SK-N-SH (cell line): ENCODE data around the gene BIRC7. TPM values are rescaled to one million over a fixed set of nuclear protein-coding genes. Genes with fewer than 3 reads are reported as not detected.

ENCODE experiments used
- CTCF ChIA-PET: fragments of 300-600, 350-600 bp; formaldehyde crosslinking; extraction: SDS; loops from one replicate; lab custom pipeline; 2021; lab: Yijun Ruan, JAX
- POLR2A ChIA-PET: fragments of 350-600 bp; sonication (Branson Sonifier 250); formaldehyde crosslinking; extraction: SDS; loops from one replicate; lab custom pipeline; 2020; ENCODE audit warnings: antibody characterized with exemption, inconsistent platforms; lab: Yijun Ruan, JAX
- DNase-seq: peaks from one replicate; pipeline ENCODE4 v3.0.0; 2012
- H2AFZ ChIP-seq: fragments of 200-600 bp; sonication (generic); 2 replicates; pipeline ENCODE4 v1.8.1; 2016; ENCODE audit warnings: antibody characterized with exemption, mild to moderate bottlenecking, low read depth
- H3F3A ChIP-seq: fragments of 200-600 bp; sonication (generic); replicated peaks from 2 replicates; pipeline ENCODE3; 2016; ENCODE audit warnings: antibody characterized with exemption, mild to moderate bottlenecking; ENCODE audit not compliant: insufficient read depth
- H3K27ac ChIP-seq, 2 experiments: fragments of 200-500 bp in 1 of 2; fragments of 200-600 bp in 1 of 2; sonication (Bioruptor generic) in 1 of 2; sonication (generic), shearing (Covaris generic) in 1 of 2; 2 replicates each; pipeline versions ENCODE4 v1.5.1 to v1.6.1; 2014 to 2016; ENCODE audit warnings: low read depth in 2 of 2, inconsistent platforms in 1 of 2, low read length in 1 of 2, mild to moderate bottlenecking in 1 of 2, mixed read lengths in 1 of 2
- H3K27me3 ChIP-seq: fragments of 200-600 bp; sonication (generic), shearing (Covaris generic); 2 replicates; pipeline ENCODE4 v1.6.1; 2016; ENCODE audit warnings: mixed run types; ENCODE audit not compliant: insufficient read depth
- H3K36me3 ChIP-seq, 2 experiments: fragments of 200-500 bp in 1 of 2; fragments of 200-600 bp in 1 of 2; sonication (Bioruptor generic) in 1 of 2; sonication (generic) in 1 of 2; replicated peaks in 1 of 2; 2 replicates each; pipeline versions ENCODE3 to v1.5.1; 2014 to 2016; ENCODE audit warnings: low read length in 1 of 2, mild to moderate bottlenecking in 1 of 2; ENCODE audit not compliant: insufficient read depth in 2 of 2, control insufficient read depth in 1 of 2
- H3K4me1 ChIP-seq, 2 experiments: fragments of 200-500 bp in 1 of 2; fragments of 200-600 bp in 1 of 2; sonication (Bioruptor generic) in 1 of 2; sonication (generic), shearing (Covaris generic) in 1 of 2; 2 replicates each; pipeline versions ENCODE4 v1.5.1 to v1.6.1; 2014 to 2016; ENCODE audit warnings: low read depth in 1 of 2, low read length in 1 of 2, mixed run types in 1 of 2; ENCODE audit not compliant: insufficient read depth in 2 of 2, control insufficient read depth in 1 of 2
- H3K4me2 ChIP-seq: fragments of 200-600 bp; sonication (generic), shearing (Covaris generic); 2 replicates; pipeline ENCODE4 v1.6.1; 2017; ENCODE audit warnings: mixed run types
- H3K4me3 ChIP-seq, 2 experiments: fragments of 200-500 bp in 1 of 2; fragments of 200-600 bp in 1 of 2; sonication (Bioruptor generic) in 1 of 2; sonication (generic), shearing (Covaris generic) in 1 of 2; 2 replicates each; pipeline versions ENCODE4 v1.5.1 to v1.8.1; 2014 to 2016; ENCODE audit warnings: low read depth in 2 of 2, inconsistent platforms in 1 of 2, low read length in 1 of 2, mild to moderate bottlenecking in 1 of 2, mixed read lengths in 1 of 2, moderate library complexity in 1 of 2
- H3K79me2 ChIP-seq: fragments of 200-600 bp; sonication (generic); 2 replicates; pipeline ENCODE4 v1.8.1; 2017; ENCODE audit warnings: mild to moderate bottlenecking; ENCODE audit not compliant: insufficient read depth
- H3K9ac ChIP-seq: fragments of 200-600 bp; sonication (generic); 2 replicates; pipeline ENCODE4 v1.6.1; 2017; ENCODE audit warnings: mixed run types
- H3K9me2 ChIP-seq: fragments of 200-600 bp; sonication (generic); 2 replicates; pipeline ENCODE4 v1.6.1; 2017; ENCODE audit warnings: mixed run types
- H3K9me3 ChIP-seq: fragments of 200-600 bp; sonication (generic); 2 replicates; pipeline ENCODE4 v1.6.1; 2017; ENCODE audit warnings: mixed run types, mild to moderate bottlenecking, moderate library complexity
- H4K20me1 ChIP-seq: fragments of 200-600 bp; sonication (generic); 2 replicates; pipeline ENCODE4 v1.6.1; 2017; ENCODE audit warnings: mild to moderate bottlenecking, mixed run types; ENCODE audit not compliant: insufficient read depth
- CHD2 ChIP-seq: fragments of 150-350 bp; IDR thresholded peaks from 2 replicates; pipeline ENCODE4 v1.6.1; 2018; ENCODE audit warnings: low read length; ENCODE audit not compliant: partially characterized antibody
- CTCF ChIP-seq: fragments of 200-600 bp; sonication (generic); IDR thresholded peaks from 2 replicates; pipeline ENCODE4 v1.6.1; 2017; ENCODE audit warnings: antibody characterized with exemption, mild to moderate bottlenecking, moderate library complexity
- ELF1 ChIP-seq: IDR thresholded peaks from 2 replicates; pipeline ENCODE4 v1.4.0; 2012
- EP300 ChIP-seq, 2 experiments: IDR thresholded peaks; 2 replicates each; pipeline versions ENCODE4 v1.4.0 to v1.6.1; 2012; ENCODE audit warnings: borderline replicate concordance in 1 of 2, low read depth in 1 of 2, low read length in 1 of 2
- FOSL2 ChIP-seq: IDR thresholded peaks from 2 replicates; pipeline ENCODE4 v1.4.0; 2012; ENCODE audit warnings: low read depth, mild to moderate bottlenecking, moderate library complexity, borderline replicate concordance
- FOXJ3 ChIP-seq: sonication (generic); formaldehyde crosslinking; IDR thresholded peaks from 2 replicates; pipeline ENCODE4 v1.5.1; 2020; ENCODE audit warnings: mild to moderate bottlenecking, missing genetic modification reagents
- FOXM1 ChIP-seq: IDR thresholded peaks from 2 replicates; pipeline ENCODE4 v1.4.0; 2012; ENCODE audit warnings: low read depth, mild to moderate bottlenecking
- GATA2 ChIP-seq: sonication (generic); formaldehyde crosslinking; IDR thresholded peaks from 2 replicates; pipeline ENCODE4 v1.5.0; 2020; ENCODE audit warnings: mild to moderate bottlenecking, missing genetic modification reagents
- IRF3 ChIP-seq: fragments of 150-350 bp; IDR thresholded peaks from 2 replicates; pipeline ENCODE4 v1.6.1; 2016; ENCODE audit warnings: mild to moderate bottlenecking, low read depth, low read length
- JUND ChIP-seq: IDR thresholded peaks from 2 replicates; pipeline ENCODE4 v1.4.0; 2012
- NFIC ChIP-seq: IDR thresholded peaks from 2 replicates; pipeline ENCODE4 v1.4.0; 2012; ENCODE audit warnings: borderline replicate concordance
- NRF1 ChIP-seq: IDR thresholded peaks from 2 replicates; pipeline ENCODE4 v1.6.1; 2012; ENCODE audit warnings: low read depth, mild to moderate bottlenecking, low read length
- PBX3 ChIP-seq: IDR thresholded peaks from 2 replicates; pipeline ENCODE4; 2012
- SIN3A ChIP-seq: IDR thresholded peaks from 2 replicates; pipeline ENCODE4 v1.6.1; 2012; ENCODE audit warnings: low read depth, mild to moderate bottlenecking, low read length, moderate library complexity, borderline replicate concordance
- TEAD4 ChIP-seq: IDR thresholded peaks from 2 replicates; pipeline ENCODE4 v1.4.0; 2012; ENCODE audit warnings: mild to moderate bottlenecking, borderline replicate concordance; ENCODE audit not compliant: insufficient read depth
- USF1 ChIP-seq: IDR thresholded peaks from 2 replicates; pipeline ENCODE4 v1.4.0; 2012; ENCODE audit warnings: low read depth, borderline replicate concordance
- WGBS: methylation state at CpG from one replicate; pipeline ENCODE4 v1.1.6; 2017; ENCODE audit warnings: low lambda C conversion rate; 5-methylcytosine and 5-hydroxymethylcytosine counted together
- polyA plus RNA-seq, 3 experiments: library from polyadenylated mRNA; depleted of rRNA; stranded (reverse); fragments of >200 nt; gene quantifications; 2 replicates each; pipeline ENCODE4 v1.2.3, GENCODE V29; 2012

BIRC7 gene
- polyA plus RNA-seq, 1 of the 3 experiments (the other 2 are of a cell fraction) = not detected

GRCh38 chr20:63202021-63202420 is 33.7 kb upstream of the BIRC7 start (continued):
- TF ChIP-seq NRF1 (no peak), USF1 (no peak), JUND (no peak), PBX3 (no peak), FOXJ3 (CRISPR knock-in tag) (no peak), ELF1 (no peak), FOSL2 (no peak)

GRCh38 chr20:63202811-63203526 is 32.7 kb upstream of the BIRC7 start:
- Histone ChIP-seq H3K4me1 (no peaks in the 10 kb centered on the region; a peak in 1 of 4 replicates), H3K27me3 (no peaks in the 10 kb centered on the region), H2AFZ (no peak overlapping the region), H3K27ac (no peak overlapping the region), H3K9ac (no peak overlapping the region), H3F3A (no peaks in the 10 kb centered on the region), H3K4me3 (no peak overlapping the region), H3K4me2 (no peak overlapping the region), H3K9me3 (no peaks in the 10 kb centered on the region), H3K36me3 (peaks cover 20 to 54% of the 10 kb centered on the region in 2 experiments), H4K20me1 (peaks cover 92% of the 10 kb centered on the region), H3K9me2 (no peaks in the 10 kb centered on the region), H3K79me2 (peaks cover 91% of the 10 kb centered on the region)
- WGBS = 94% methylated on average over 23 of the region's 29 CpGs
- TF ChIP-seq EP300 (IDR thresholded peaks at IDR 0.05; ENCODE audit: borderline replicate concordance in 1 of 2, low read depth in 1 of 2, low read length in 1 of 2) (no peak), NFIC (no peak), IRF3 (no peak), TEAD4 (no peak), CHD2 (no peak)
- no peak for DNase-seq
- POLR2A ChIA-PET = no interaction called here
- CTCF ChIA-PET = interaction anchor here (0.8 to 1.3 kb wide), 3 partner anchors 12 to 20 kb away, joined by 3 to 10 read pairs (median 4); no protein-coding TSS in a partner anchor

GRCh38 chr20:63204362-63204761 is 31.3 kb upstream of the BIRC7 start:
- Histone ChIP-seq H3K9me3 (no peaks in the 10 kb centered on the region), H2AFZ (no peak overlapping the region), H3K4me2 (no peak overlapping the region), H3K4me3 (no peak overlapping the region), H3K4me1 (no peaks in the 10 kb centered on the region), H4K20me1 (peaks cover 89% of the 10 kb centered on the region), H3K9me2 (no peaks in the 10 kb centered on the region), H3K27me3 (no peaks in the 10 kb centered on the region), H3K79me2 (peaks cover 88% of the 10 kb centered on the region), H3K27ac (no peak overlapping the region), H3K9ac (no peak overlapping the region), H3F3A (no peaks in the 10 kb centered on the region), H3K36me3 (peaks cover 34 to 68% of the 10 kb centered on the region in 2 experiments)
- DNase-seq = no peak
- ChIA-PET POLR2A (no interaction called here), CTCF (interaction anchor here (0.6 to 3.0 kb wide), 4 partner anchors 19 to 23 kb away, joined by 3 to 15 read pairs (median 6); no protein-coding TSS in a partner anchor)
- 98% methylated on average over 5 of the region's 5 CpGs for WGBS
- no peak for TF ChIP-seq FOXM1
- TF ChIP-seq GATA2 (CRISPR knock-in tag) = no peak
- no peak for TF ChIP-seq PBX3
- TF ChIP-seq FOSL2 = no peak
- TF ChIP-seq CTCF = no peak
- TF ChIP-seq SIN3A = no peak
